T47D (cell line): ENCODE results near the gene DCPS.
"Not testable (repeated sequence)": the region's sequence is repeated elsewhere in the genome, so short reads cannot be mapped to it uniquely, and the experiment has no call there.

Experiments used
- DNase-seq, 2 experiments: peaks; one replicate each; pipeline versions ENCODE4 v3.0.0 to v3.0.0-alpha.2; 2011 to 2012; ENCODE audit warnings: low read depth in 1 of 2, low spot score in 1 of 2
- JUND ChIP-seq: IDR thresholded peaks from 2 replicates; pipeline ENCODE4 v1.6.1; 2012; ENCODE audit warnings: low read depth
- in situ Hi-C: cut with HindIII; loops from 2 replicates; pipeline ENCODE4 v1.10.0; 2016; ENCODE audit warnings: low sequenced_read_pairs, low pct_unique_long_range_greater_than_20kb

The DCPS gene, protein sequence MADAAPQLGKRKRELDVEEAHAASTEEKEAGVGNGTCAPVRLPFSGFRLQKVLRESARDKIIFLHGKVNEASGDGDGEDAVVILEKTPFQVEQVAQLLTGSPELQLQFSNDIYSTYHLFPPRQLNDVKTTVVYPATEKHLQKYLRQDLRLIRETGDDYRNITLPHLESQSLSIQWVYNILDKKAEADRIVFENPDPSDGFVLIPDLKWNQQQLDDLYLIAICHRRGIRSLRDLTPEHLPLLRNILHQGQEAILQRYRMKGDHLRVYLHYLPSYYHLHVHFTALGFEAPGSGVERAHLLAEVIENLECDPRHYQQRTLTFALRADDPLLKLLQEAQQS

GRCh38 chr11:126303623-126304456 lies at the start of gene DCPS:
Gene DCPS (plus strand): TSS chr11:126304060. CDS start chr11:126304081, 21 bp downstream.
- DNase-seq = peak; percentile 95 to 99
- TF ChIP-seq JUND = no peak
- in situ Hi-C loops = no loop called here

DNA sequence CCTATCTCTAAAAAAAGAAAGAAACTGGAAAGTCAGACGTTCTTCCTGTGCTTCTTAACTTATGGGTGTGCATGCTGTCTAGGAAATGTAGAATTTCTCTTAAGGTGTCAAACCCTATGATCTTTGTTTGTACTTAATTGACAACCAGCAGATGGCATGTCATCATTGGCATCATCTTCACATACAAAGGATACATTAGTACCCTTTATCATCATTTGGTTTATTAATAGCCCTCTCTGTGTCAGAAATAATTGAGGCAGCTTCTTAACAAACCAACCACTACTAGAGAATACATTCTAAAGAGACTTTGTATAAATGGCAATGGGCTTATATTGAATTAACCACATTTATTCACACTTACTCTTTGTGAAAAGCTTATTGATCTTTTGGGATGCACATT lies 49.0 kb upstream of the DCPS start:
- DNase-seq = no peak
- in situ Hi-C loops = no loop called here
- TF ChIP-seq JUND = no peak

DNA sequence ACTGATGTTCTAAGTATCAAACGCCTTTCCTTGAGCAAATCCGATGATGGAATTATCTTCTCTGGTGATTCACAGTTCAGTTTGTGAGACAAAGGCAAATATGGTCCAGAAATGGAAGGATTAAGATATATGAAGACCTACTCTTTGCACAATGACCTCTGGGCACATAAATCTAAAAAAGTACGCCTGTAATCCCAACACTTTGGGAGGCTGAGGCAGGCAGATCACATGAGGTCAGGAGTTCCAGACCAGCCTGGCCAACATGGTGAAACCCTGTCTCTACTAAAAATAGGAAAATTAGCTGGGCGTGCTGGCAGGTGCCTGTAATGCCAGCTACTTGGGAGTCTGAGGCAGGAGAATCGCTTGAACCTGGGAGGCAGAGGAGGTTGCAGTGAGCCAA lies 48.4 kb upstream of the DCPS start:
- DNase-seq, in situ Hi-C loops: not testable (repeated sequence)

- in situ Hi-C loops = no loop called here
- DNase-seq = no peak
- TF ChIP-seq JUND = no peak
These were observed 47.6 kb upstream of the DCPS start for GRCh38 chr11:126256216-126256615.

- in situ Hi-C loops = no loop called here
- no peak for DNase-seq
- no peak for TF ChIP-seq JUND
These were observed 46.7 kb upstream of the DCPS start for GRCh38 chr11:126257144-126257543.

GRCh38 chr11:126257764-126258163 lies 46.1 kb upstream of the DCPS start:
- DNase-seq = no peak
- TF ChIP-seq JUND = no peak
- in situ Hi-C loops = no loop called here

DNA sequence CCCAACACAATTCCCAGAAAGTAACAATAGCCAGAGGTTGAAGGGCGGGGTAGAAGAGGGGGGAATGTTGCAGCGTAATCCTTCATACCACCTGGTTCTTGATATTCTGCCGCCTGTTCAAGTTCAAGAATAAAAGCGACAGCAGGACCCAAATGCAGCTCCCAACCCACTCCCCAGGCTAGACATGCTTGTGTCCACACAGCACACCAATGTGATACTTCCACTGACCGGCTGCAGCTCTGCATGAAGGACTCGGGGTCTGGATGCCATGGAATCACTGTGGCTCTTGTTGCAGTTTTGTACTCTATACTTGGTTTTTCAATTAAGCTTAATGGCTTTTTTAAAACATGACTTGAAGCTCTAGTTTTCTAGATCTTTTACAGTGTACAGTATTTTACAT lies 41.6 kb upstream of the DCPS start:
- no peak for DNase-seq
- no peak for TF ChIP-seq JUND
- in situ Hi-C loops = no loop called here

- in situ Hi-C loops = no loop called here
- no peak for TF ChIP-seq JUND
- DNase-seq = no peak
These were observed 40.4 kb upstream of the DCPS start for GRCh38 chr11:126263489-126263888.

DNA sequence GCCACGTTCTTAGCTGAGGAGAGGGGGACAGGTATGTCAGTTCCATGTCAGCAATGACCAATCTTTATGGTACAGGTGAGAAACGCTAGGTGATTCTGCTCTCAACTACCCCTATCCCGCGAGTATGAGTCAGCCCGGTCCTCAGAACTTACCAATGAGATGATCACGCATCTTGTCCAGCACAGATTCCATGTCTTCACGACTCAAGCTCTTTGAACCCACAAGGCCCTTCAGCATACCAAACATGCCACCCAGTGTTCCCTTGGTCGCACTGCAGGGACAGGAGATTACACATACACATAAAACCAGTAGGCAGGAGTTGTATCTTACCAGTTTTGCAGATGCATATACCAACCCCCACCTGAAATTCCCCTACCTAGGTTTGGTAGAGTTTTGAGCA lies 38.0 kb upstream of the DCPS start:
- peak in 1 of 2 experiments; percentile 73 for DNase-seq
- TF ChIP-seq JUND = no peak
- in situ Hi-C loops = no loop called here

- TF ChIP-seq JUND = no peak
- in situ Hi-C loops = no loop called here
- DNase-seq = no peak
These were observed 36.2 kb upstream of the DCPS start for GRCh38 chr11:126267650-126268049.

DNA sequence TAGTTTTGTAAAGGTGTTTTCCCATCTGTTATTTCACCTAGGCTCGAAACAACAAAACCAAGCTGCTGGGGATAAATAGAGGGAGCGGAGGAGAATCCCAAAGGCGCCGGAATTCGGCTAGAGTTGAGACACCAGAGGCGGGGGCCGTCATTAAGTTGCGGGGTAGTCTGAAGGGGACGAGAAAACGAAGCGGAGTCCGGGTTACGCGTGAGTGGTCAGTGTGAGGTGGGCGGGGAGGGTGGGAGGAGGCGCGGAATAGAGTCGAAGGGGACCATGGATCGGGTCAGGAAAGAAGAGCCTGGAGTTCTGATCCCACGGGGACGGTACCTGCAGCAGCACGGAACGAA lies 35.5 kb upstream of the DCPS start:
- in situ Hi-C loops = no loop called here
- DNase-seq = peak in 1 of 2 experiments; percentile 45
- no peak for TF ChIP-seq JUND

GRCh38 chr11:126268708-126269579 lies 34.9 kb upstream of the DCPS start, which contains the start of the genes FOXRED1 and SRPRA:
Gene FOXRED1 (plus strand): TSS chr11:126269154. CDS start chr11:126269207, 53 bp downstream.
Gene SRPRA (minus strand): TSS chr11:126268895. CDS start chr11:126268804, 91 bp downstream.
- TF ChIP-seq JUND = no peak
- DNase-seq = peak; percentile 100

More at GRCh38 chr11:126268708-126269579, 34.9 kb upstream of the DCPS start, which contains the start of the genes FOXRED1 and SRPRA:
- in situ Hi-C loops = no loop called here
